GM12878 (cell line): Measurements from ENCODE around the gene COL4A2. TPM values are rescaled to one million over a fixed set of nuclear protein-coding genes. Genes with fewer than 3 reads are reported as not detected.
"Not testable (repeated sequence)": the region's sequence is repeated elsewhere in the genome, so short reads cannot be mapped to it uniquely, and the experiment has no call there.

Source experiments
- ATAC-seq: fragments of 200-7000 bp; cut with Tn5 transposase; 3 replicates; pipeline ENCODE4 v1.9.1; 2020; ENCODE audit warnings: mild to moderate bottlenecking, moderate library complexity
- BruUV-seq: library from RNA; stranded (reverse); fragments of 400-500 nt; replicated peaks from 2 replicates; lab custom pipeline; 2021; lab: Mats Ljungman, UMichigan
- CTCF ChIA-PET: fragments of 300-600 bp; sonication (Branson Sonifier 250); formaldehyde crosslinking; extraction: SDS; loops from one replicate; lab custom pipeline; 2021; ENCODE audit warnings: inconsistent platforms; lab: Yijun Ruan, JAX
- POLR2A ChIA-PET: fragments of 350-600 bp; formaldehyde crosslinking; extraction: SDS; loops from one replicate; lab custom pipeline; 2021; ENCODE audit warnings: inconsistent platforms; lab: Charles Lee
- RAD21 ChIA-PET: fragments of 300-600 bp; sonication (Branson Sonifier 250); formaldehyde crosslinking; loops from one replicate; lab custom pipeline; 2023; ENCODE audit warnings: antibody characterized with exemption; ENCODE audit not compliant: unreplicated experiment; lab: Charles Lee
- SMC1A ChIA-PET: fragments of 300-600 bp; sonication (Branson Sonifier 250); formaldehyde crosslinking; loops from one replicate; lab custom pipeline; 2023; ENCODE audit not compliant: unreplicated experiment, uncharacterized antibody; lab: Charles Lee
- DNase-seq: peaks from one replicate; pipeline ENCODE4 v3.0.0-alpha.2; 2011; ENCODE audit warnings: low read depth, low spot score
- FAIRE-seq: peaks from 3 replicates; lab custom pipeline; 2011; peaks lifted over from hg19 to GRCh38; lab: Jason Lieb, UNC
- H2AFZ ChIP-seq: 2 replicates; pipeline ENCODE4 v1.6.0; 2011; ENCODE audit warnings: low read depth, low read length, control low read depth; ENCODE audit not compliant: control insufficient read depth
- H3K27ac ChIP-seq: 2 replicates; pipeline ENCODE4 v1.5.1; 2011; ENCODE audit warnings: control low read depth; ENCODE audit not compliant: control insufficient read depth, insufficient read depth
- H3K27me3 ChIP-seq, 2 experiments: replicated peaks in 1 of 2; 2 replicates each; pipeline versions ENCODE4 v1.6.0 to v1.6.1; 2011; ENCODE audit warnings: low read length in 1 of 2; ENCODE audit not compliant: control insufficient read depth in 2 of 2, insufficient read depth in 2 of 2
- H3K36me3 ChIP-seq, 2 experiments: 2 replicates each; pipeline ENCODE4 v1.5.1; 2011; ENCODE audit warnings: low read length in 1 of 2; ENCODE audit not compliant: control insufficient read depth in 2 of 2, insufficient read depth in 2 of 2
- H3K4me1 ChIP-seq: 2 replicates; pipeline ENCODE4 v1.6.1; 2011; ENCODE audit warnings: mild to moderate bottlenecking, low read length, moderate library complexity, mixed read lengths; ENCODE audit not compliant: control insufficient read depth, insufficient read depth
- H3K4me2 ChIP-seq: 2 replicates; pipeline ENCODE4 v1.6.0; 2011; ENCODE audit warnings: control low read depth; ENCODE audit not compliant: control insufficient read depth, insufficient read depth
- H3K4me3 ChIP-seq: fragments of 200-600 bp; sonication (generic); 2 replicates; pipeline ENCODE4 v1.5.1; 2016
- H3K79me2 ChIP-seq: 2 replicates; pipeline ENCODE4 v1.6.0; 2011; ENCODE audit warnings: low read length; ENCODE audit not compliant: control insufficient read depth, insufficient read depth
- H3K9ac ChIP-seq: 2 replicates; pipeline ENCODE4 v1.8.0; 2011; ENCODE audit warnings: low read length, control low read depth, mixed read lengths; ENCODE audit not compliant: control insufficient read depth, insufficient read depth
- H3K9me3 ChIP-seq: replicated peaks from 3 replicates; pipeline ENCODE4 v1.5.1; 2011; ENCODE audit warnings: mild to moderate bottlenecking, low read length; ENCODE audit not compliant: control insufficient read depth, insufficient read depth
- H4K20me1 ChIP-seq: 2 replicates; pipeline ENCODE4 v1.6.0; 2011; ENCODE audit not compliant: control insufficient read depth, insufficient read depth
- CBX3 ChIP-seq: fragments of 200-600 bp; sonication (generic); IDR thresholded peaks from 2 replicates; pipeline ENCODE4 v1.6.1; 2016; ENCODE audit warnings: low read depth, borderline replicate concordance
- NBN ChIP-seq: fragments of 450-650 bp; IDR thresholded peaks from 2 replicates; pipeline ENCODE4 v1.6.1; 2016
- RBBP5 ChIP-seq: fragments of 200-600 bp; sonication (generic); conservative IDR thresholded peaks from 2 replicates; pipeline ENCODE4 v1.6.1; 2016
- SP1 ChIP-seq: IDR thresholded peaks from one replicate; pipeline ENCODE4 v1.6.1; 2011; ENCODE audit warnings: low read depth, low read length
- SREBF1 ChIP-seq: IDR thresholded peaks from 2 replicates; pipeline ENCODE4 v1.6.1; 2012; ENCODE audit warnings: mild to moderate bottlenecking, low read length
- WGBS: methylation state at CpG from one replicate; pipeline ENCODE4 v1.1.6; 2016; ENCODE audit warnings: low lambda C conversion rate; ENCODE audit not compliant: insufficient replicate concordance, insufficient coverage; ENCODE audit errors: missing lambda C conversion rate; 5-methylcytosine and 5-hydroxymethylcytosine counted together
- in situ Hi-C: fragments of 300-500 bp; cut with MboI; formaldehyde crosslinking; loops from 9 replicates; pipeline ENCODE4 v1.14.3; 2018; ENCODE audit warnings: mixed read lengths
- intact Hi-C: fragments of 100-400 bp; cut with micrococcal nuclease; formaldehyde crosslinking; loops from one replicate; pipeline ENCODE4 v1.14.2; 2022; ENCODE audit not compliant: unreplicated experiment
- polyA plus RNA-seq, 11 experiments: library from polyadenylated mRNA; depleted of rRNA in 4 of 11; unstranded in 6 of 11; stranded (reverse) in 5 of 11; fragments of >200 nt; fragmentation: Nextera tagmentation in 4 of 11; fragmentation: Illumina TruSeq in 1 of 11; extraction: Ambion mirVana in 4 of 11; extraction: Trizol in 1 of 11; gene quantifications; 1 replicate in 1 of 11; 2 replicates in 10 of 11; pipeline versions ENCODE4 v1.2.1 to v1.2.3, GENCODE V29; 2011 to 2016; ENCODE audit warnings: inconsistent platforms in 2 of 11, missing spikeins in 2 of 11, low read depth in 1 of 11
- total RNA-seq, 4 experiments: library from RNA; depleted of rRNA in 3 of 4; stranded (reverse); fragments of >200 nt in 3 of 4; fragmentation: Illumina TruSeq in 1 of 4; extraction: Trizol in 1 of 4; gene quantifications; 2 replicates each; pipeline versions ENCODE4 v1.2.1 to v1.2.3, GENCODE V29; 2013 to 2021

The COL4A2 gene
- total and polyA plus RNA-seq, 10 of the 15 experiments (the other 5 are each of a cell fraction or from before 2014, with no cell fraction given) = 0.16 to 1.6 (median 0.62) TPM; not detected in 3

GRCh38 chr13:110450941-110451730 lies 144.1 kb downstream of the COL4A2 start:
- in situ Hi-C loops (no loop called here), intact Hi-C loops (no loop called here)
- Histone ChIP-seq H4K20me1 (no peaks in the 10 kb centered on the region), H3K79me2 (no peaks in the 10 kb centered on the region), H2AFZ (no peak overlapping the region), H3K4me3 (no peak overlapping the region), H3K27me3 (no peaks in the 10 kb centered on the region), H3K4me1 (peaks cover 14% of the 10 kb centered on the region), H3K9me3 (no peaks in the 10 kb centered on the region), H3K4me2 (no peak overlapping the region), H3K27ac (no peak overlapping the region), H3K9ac (no peak overlapping the region), H3K36me3 (no peaks in the 10 kb centered on the region)
- BruUV-seq = no TSS peak
- DNase-seq = no peak
- SMC1A ChIA-PET = interaction anchor here (1.0 to 1.2 kb wide), 2 partner anchors 79 to 230 kb away, joined by 3 to 4 read pairs; no protein-coding TSS in a partner anchor
- CTCF ChIA-PET = interaction anchor here (0.8 to 1.6 kb wide), 3 partner anchors 30 to 64 kb away, joined by 3 to 4 read pairs (median 3); no protein-coding TSS in a partner anchor
- POLR2A ChIA-PET = interaction anchor here (0.5 kb wide), 1 partner anchor 62 kb away, joined by 4 read pairs; no protein-coding TSS in a partner anchor
- no peak for ATAC-seq
- WGBS = 55% methylated on average over 12 of the region's 12 CpGs
- FAIRE-seq = no peak
- RAD21 ChIA-PET = interaction anchor here (1.2 kb wide), 1 partner anchor 142 kb away, joined by 3 read pairs; no protein-coding TSS in a partner anchor
- TF ChIP-seq CBX3 (no peak), NBN (no peak), SP1 (no peak), SREBF1 (no peak), RBBP5 (no peak)

GRCh38 chr13:110453091-110453490 lies 146.0 kb downstream of the COL4A2 start:
- SMC1A ChIA-PET = interaction anchor here (1.1 kb wide), 1 partner anchor 109 kb away, joined by 5 read pairs; no protein-coding TSS in a partner anchor
- DNase-seq, BruUV-seq, intact Hi-C loops, FAIRE-seq, H3K79me2 ChIP-seq, POLR2A ChIA-PET, H3K9me3 ChIP-seq, H2AFZ ChIP-seq, H4K20me1 ChIP-seq, H3K27ac ChIP-seq, ATAC-seq, H3K36me3 ChIP-seq, H3K4me1 ChIP-seq, H3K4me2 ChIP-seq, in situ Hi-C loops, H3K27me3 ChIP-seq, H3K4me3 ChIP-seq, H3K9ac ChIP-seq: not testable (repeated sequence)
- CTCF ChIA-PET = interaction anchor here (1.4 to 4.2 kb wide), 4 partner anchors 9 to 140 kb away, joined by 3 to 37 read pairs (median 4); no protein-coding TSS in a partner anchor
- RAD21 ChIA-PET = interaction anchor here (1.7 kb wide), 1 partner anchor 366 kb away, joined by 4 read pairs; no protein-coding TSS in a partner anchor
- WGBS = 53% methylated on average over 11 of the region's 11 CpGs
